Measurements from ENCODE around the gene NDUFB8. TPM values are rescaled to one million over a fixed set of nuclear protein-coding genes. Genes with fewer than 3 reads are reported as not detected.

Gene NDUFB8
- total RNA-seq, 2 donors from 2014 or later = 162 to 192 TPM

DNA sequence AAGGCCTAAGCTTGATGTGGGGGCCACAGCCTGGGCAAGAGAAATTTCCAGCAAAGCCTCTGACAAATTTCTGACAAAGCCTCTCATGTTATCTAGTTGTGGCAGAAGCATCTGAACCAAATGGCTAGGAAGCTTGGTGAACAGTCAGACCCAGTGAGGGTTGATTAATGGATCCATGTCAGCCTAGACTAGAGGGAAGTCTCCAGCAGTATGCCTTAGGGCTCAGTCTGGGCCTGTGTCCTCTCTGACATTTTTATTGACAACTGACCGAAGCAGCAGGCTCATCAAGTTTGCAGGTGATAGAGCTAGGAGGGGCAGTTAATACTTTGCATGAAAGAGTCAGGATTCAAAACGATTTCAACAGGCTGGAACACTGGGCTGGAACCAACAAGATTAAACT lies 31.3 kb upstream of the NDUFB8 start:
- Histone ChIP-seq H3K9me3 (ENCODE audit: control insufficient read depth, low read length) (no peaks in the 10 kb centered on the region), H3K27ac (ENCODE audit: low read depth, low read length) (no peak overlapping the region), H3K27me3 (ENCODE audit: control insufficient read depth, insufficient read depth, low read length, poor library complexity, severe bottlenecking) (peaks cover 17% of the 10 kb centered on the region), H3K4me3 (ENCODE audit: low read length) (no peak overlapping the region), H3K4me1 (ENCODE audit: control insufficient read depth, insufficient read depth, low read length) (no peaks in the 10 kb centered on the region), H3K9ac (ENCODE audit: extremely low read depth, low read length, poor library complexity, severe bottlenecking) (no peak overlapping the region), H3K36me3 (ENCODE audit: control insufficient read depth, insufficient read depth, low read length) (peaks cover 12% of the 10 kb centered on the region)
- peaks cover 14% of the 10 kb centered on the region for H3K4me1 Mint-ChIP-seq
- no peak overlapping the region for H3K4me3 Mint-ChIP-seq
- 82 to 95% methylated on average over 2 of the region's 2 CpGs for WGBS, 2 experiments (ENCODE audit: insufficient coverage in 1 of 2, insufficient read length in 1 of 2)
- TF ChIP-seq, protein P1, sequence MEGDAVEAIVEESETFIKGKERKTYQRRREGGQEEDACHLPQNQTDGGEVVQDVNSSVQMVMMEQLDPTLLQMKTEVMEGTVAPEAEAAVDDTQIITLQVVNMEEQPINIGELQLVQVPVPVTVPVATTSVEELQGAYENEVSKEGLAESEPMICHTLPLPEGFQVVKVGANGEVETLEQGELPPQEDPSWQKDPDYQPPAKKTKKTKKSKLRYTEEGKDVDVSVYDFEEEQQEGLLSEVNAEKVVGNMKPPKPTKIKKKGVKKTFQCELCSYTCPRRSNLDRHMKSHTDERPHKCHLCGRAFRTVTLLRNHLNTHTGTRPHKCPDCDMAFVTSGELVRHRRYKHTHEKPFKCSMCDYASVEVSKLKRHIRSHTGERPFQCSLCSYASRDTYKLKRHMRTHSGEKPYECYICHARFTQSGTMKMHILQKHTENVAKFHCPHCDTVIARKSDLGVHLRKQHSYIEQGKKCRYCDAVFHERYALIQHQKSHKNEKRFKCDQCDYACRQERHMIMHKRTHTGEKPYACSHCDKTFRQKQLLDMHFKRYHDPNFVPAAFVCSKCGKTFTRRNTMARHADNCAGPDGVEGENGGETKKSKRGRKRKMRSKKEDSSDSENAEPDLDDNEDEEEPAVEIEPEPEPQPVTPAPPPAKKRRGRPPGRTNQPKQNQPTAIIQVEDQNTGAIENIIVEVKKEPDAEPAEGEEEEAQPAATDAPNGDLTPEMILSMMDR (conservative IDR thresholded peaks at IDR 0.05) = no peak
- no peaks in the 10 kb centered on the region for H3K9me3 Mint-ChIP-seq
- no peak for DNase-seq
- H3K36me3 Mint-ChIP-seq (ENCODE audit: low read depth) = peaks cover 19% of the 10 kb centered on the region
- peaks cover 8% of the 10 kb centered on the region for H3K27me3 Mint-ChIP-seq (ENCODE audit: insufficient read depth)
- no peak overlapping the region for H3K27ac Mint-ChIP-seq

DNA sequence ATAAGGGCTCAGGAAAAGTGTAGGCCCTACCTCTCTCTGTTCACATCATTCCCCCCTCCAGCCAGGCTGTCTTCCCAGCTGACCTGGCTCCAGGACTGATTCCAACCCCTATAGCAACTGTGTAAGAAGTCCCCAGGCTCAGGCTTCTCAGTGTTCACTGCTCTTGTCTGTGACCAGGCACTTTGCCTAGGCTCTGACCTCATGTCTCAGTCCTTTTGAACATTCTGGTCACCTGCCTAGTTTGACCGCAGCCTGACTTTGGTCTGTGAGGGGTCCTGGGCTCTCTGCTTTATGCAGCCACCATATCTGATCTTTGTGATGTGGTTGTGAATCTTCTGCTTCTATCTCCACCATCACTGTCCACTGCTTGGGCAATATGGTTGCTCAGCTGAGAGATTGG lies 30.6 kb upstream of the NDUFB8 start:
- Mint-ChIP-seq H3K27ac (no peak overlapping the region), H3K27me3 (ENCODE audit: insufficient read depth) (peaks cover 8% of the 10 kb centered on the region), H3K4me3 (no peak overlapping the region), H3K9me3 (no peaks in the 10 kb centered on the region), H3K4me1 (peaks cover 14% of the 10 kb centered on the region), H3K36me3 (ENCODE audit: low read depth) (peaks cover 21% of the 10 kb centered on the region)
- DNase-seq = no peak
- TF ChIP-seq, protein P1 (conservative IDR thresholded peaks at IDR 0.05) = no peak
- H3K27ac ChIP-seq (ENCODE audit: low read depth, low read length) = no peak overlapping the region
- H3K9ac ChIP-seq (ENCODE audit: extremely low read depth, low read length, poor library complexity, severe bottlenecking) = no peak overlapping the region
- 92% methylated on average over 1 of the region's 1 CpG; no CpG with 5 or more reads in 1 of the 2 experiments for WGBS, 2 experiments (ENCODE audit: insufficient coverage in 1 of 2, insufficient read length in 1 of 2)
- no peak overlapping the region for H3K4me3 ChIP-seq (ENCODE audit: low read length)
- no peaks in the 10 kb centered on the region for H3K9me3 ChIP-seq (ENCODE audit: control insufficient read depth, low read length)
- H3K27me3 ChIP-seq (ENCODE audit: control insufficient read depth, insufficient read depth, low read length, poor library complexity, severe bottlenecking) = peaks cover 9% of the 10 kb centered on the region
- H3K36me3 ChIP-seq (ENCODE audit: control insufficient read depth, insufficient read depth, low read length) = peaks cover 12% of the 10 kb centered on the region
- H3K4me1 ChIP-seq (ENCODE audit: control insufficient read depth, insufficient read depth, low read length) = no peaks in the 10 kb centered on the region

GRCh38 chr10:100554902-100555301 lies 25.2 kb upstream of the NDUFB8 start:
- Mint-ChIP-seq H3K36me3 (ENCODE audit: low read depth) (peaks cover 37% of the 10 kb centered on the region), H3K9me3 (no peaks in the 10 kb centered on the region), H3K27ac (no peak overlapping the region), H3K4me3 (no peak overlapping the region), H3K4me1 (peaks cover 17% of the 10 kb centered on the region), H3K27me3 (ENCODE audit: insufficient read depth) (no peaks in the 10 kb centered on the region)
- TF ChIP-seq, protein P1 (conservative IDR thresholded peaks at IDR 0.05) = no peak
- H3K9ac ChIP-seq (ENCODE audit: extremely low read depth, low read length, poor library complexity, severe bottlenecking) = no peak overlapping the region
- H3K36me3 ChIP-seq (ENCODE audit: control insufficient read depth, insufficient read depth, low read length) = peaks cover 40% of the 10 kb centered on the region
- H3K27ac ChIP-seq (ENCODE audit: low read depth, low read length) = no peak overlapping the region
- no peaks in the 10 kb centered on the region for H3K27me3 ChIP-seq (ENCODE audit: control insufficient read depth, insufficient read depth, low read length, poor library complexity, severe bottlenecking)
- H3K4me3 ChIP-seq (ENCODE audit: low read length) = no peak overlapping the region
- DNase-seq = no peak
- H3K9me3 ChIP-seq (ENCODE audit: control insufficient read depth, low read length) = no peaks in the 10 kb centered on the region
- H3K4me1 ChIP-seq (ENCODE audit: control insufficient read depth, insufficient read depth, low read length) = peaks cover 16% of the 10 kb centered on the region
- WGBS, 2 experiments (ENCODE audit: insufficient coverage in 1 of 2, insufficient read length in 1 of 2) = 98 to 100% methylated on average over 2 of the region's 2 CpGs

All from endodermal cell (in vitro differentiated cells).